Activated naive CD8-positive, alpha-beta T cell treated with anti-CD3 and anti-CD28 coated beads, Interleukin-2, amount 50 U/mL, for 24 hours (primary cell): Measurements from ENCODE around the gene SRPX2.

ENCODE experiments used
- ATAC-seq: fragments of 150-1000 bp; cut with Tn5 transposase; one replicate; pipeline ENCODE4 v1.10.0; 2021
- DNase-seq: peaks from one replicate; pipeline ENCODE4 v3.0.0; 2021
- H3K27ac Mint-ChIP-seq: one replicate; pipeline ENCODE4 v1.8.0; 2021; ENCODE audit warnings: mild to moderate bottlenecking, mixed read lengths
- H3K27me3 Mint-ChIP-seq: one replicate; pipeline ENCODE4 v1.8.0; 2021; ENCODE audit warnings: mixed read lengths
- H3K36me3 Mint-ChIP-seq: one replicate; pipeline ENCODE4 v1.8.0; 2021; ENCODE audit warnings: low read depth, mixed read lengths
- H3K4me1 Mint-ChIP-seq: one replicate; pipeline ENCODE4 v1.8.0; 2021; ENCODE audit warnings: mixed read lengths
- H3K4me3 Mint-ChIP-seq: one replicate; pipeline ENCODE4 v1.8.0; 2021; ENCODE audit warnings: mild to moderate bottlenecking, moderate library complexity, mixed read lengths
- H3K9me3 Mint-ChIP-seq: one replicate; pipeline ENCODE4 v1.8.0; 2021; ENCODE audit warnings: mixed read lengths

The SRPX2 gene

DNA sequence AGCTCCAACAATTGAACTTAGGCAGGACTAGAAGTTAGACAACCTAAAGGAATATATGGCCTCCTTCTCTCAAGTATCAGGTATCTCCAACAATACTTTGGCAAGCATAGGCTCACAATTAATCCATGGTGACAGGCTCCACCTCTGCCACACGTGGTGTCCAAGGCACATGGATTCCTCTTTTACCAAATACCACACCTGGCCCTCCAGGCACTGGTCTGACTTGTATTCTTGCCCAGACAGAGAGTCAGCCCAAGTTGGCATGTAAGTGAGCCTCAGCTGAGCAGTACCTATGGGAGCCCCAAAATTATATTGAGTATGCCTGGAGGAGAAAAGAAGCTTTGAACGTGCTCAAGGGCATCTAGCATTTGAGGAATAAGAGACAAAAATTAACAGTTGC is 19.6 kb downstream of the SRPX2 start:
- Mint-ChIP-seq H3K4me3 (no peak overlapping the region), H3K9me3 (no peaks in the 10 kb centered on the region), H3K36me3 (no peaks in the 10 kb centered on the region), H3K27me3 (peaks cover 2% of the 10 kb centered on the region), H3K27ac (no peak overlapping the region), H3K4me1 (no peaks in the 10 kb centered on the region)
- ATAC-seq, result no peak
- no peak for DNase-seq

DNA sequence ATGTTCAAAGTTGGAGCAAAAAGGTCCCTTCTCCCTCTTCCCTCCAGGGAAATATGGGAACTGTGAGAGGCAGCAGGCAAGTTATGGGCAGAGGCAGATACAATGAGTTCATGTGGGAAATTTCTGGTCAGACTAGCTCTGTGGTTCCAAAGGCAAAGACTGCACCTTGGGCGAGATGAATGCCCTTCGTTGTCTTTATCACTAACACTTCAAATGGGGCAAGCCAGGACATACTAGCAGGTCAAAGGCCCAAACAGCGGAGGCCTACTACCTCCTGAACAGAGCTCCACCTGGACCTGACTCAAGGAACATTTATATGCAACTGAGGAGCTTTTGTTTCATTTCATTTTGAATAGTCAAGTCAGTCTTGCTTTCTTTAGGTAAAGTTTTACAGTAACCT is 29.0 kb downstream of the SRPX2 start:
- ATAC-seq (no peak), DNase-seq (no peak)
- H3K27ac Mint-ChIP-seq, result no peak overlapping the region
- H3K27me3 Mint-ChIP-seq, result no peaks in the 10 kb centered on the region
- no peaks in the 10 kb centered on the region for H3K9me3 Mint-ChIP-seq
- H3K4me1 Mint-ChIP-seq, result peaks cover 5% of the 10 kb centered on the region
- H3K4me3 Mint-ChIP-seq, result no peak overlapping the region
- no peaks in the 10 kb centered on the region for H3K36me3 Mint-ChIP-seq

DNA sequence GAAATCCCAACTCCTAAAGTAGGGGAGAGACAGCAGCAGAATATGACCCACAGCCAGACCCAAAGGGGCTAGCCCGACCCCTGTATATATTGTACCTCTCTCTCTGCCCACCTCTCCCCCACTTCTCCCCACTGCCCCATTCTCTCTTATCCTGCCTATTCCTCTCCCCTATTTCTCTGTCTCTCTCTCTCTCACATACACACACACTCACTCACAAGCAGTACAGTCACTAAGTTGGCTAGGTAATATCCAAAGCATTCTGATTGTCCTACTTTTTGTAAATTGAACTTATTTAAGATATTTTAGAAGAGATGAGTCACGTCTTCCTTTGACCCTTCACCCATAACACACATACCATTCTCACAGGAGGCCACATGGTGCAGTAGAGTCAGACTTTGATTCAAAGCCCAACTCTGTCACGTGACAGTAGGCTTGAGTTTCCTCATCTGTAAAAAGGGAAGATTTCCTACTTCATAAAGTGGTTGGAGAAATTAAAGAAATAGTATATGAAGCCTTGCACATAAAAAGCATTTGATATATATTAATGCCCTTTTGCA is 29.5 kb downstream of the SRPX2 start:
- DNase-seq (no peak), ATAC-seq (no peak)
- no peaks in the 10 kb centered on the region for H3K27me3 Mint-ChIP-seq
- peaks cover 6% of the 10 kb centered on the region for H3K4me1 Mint-ChIP-seq
- no peak overlapping the region for H3K4me3 Mint-ChIP-seq
- H3K9me3 Mint-ChIP-seq, result no peaks in the 10 kb centered on the region
- H3K36me3 Mint-ChIP-seq, result no peaks in the 10 kb centered on the region
- H3K27ac Mint-ChIP-seq, result no peak overlapping the region

DNA sequence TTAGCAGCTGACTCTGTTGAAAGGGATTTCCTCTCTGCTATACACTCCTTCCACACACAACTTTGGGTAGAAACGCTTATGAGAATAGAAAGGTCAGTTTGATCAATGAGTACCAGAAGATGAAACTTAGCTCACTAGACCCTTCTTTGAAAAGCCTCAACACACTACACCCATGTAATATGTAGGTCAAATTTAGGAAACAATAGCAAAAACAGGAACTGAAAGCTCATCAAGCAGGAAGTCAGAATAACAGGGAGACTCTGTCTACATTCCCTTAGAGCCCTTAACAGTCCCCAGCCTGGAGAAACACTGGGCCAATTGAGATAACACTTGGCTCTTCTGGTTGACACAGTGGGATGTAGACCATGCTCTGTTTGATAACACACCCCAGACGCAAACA is 30.7 kb downstream of the SRPX2 start:
- ATAC-seq, result no peak
- Mint-ChIP-seq H3K27ac (no peak overlapping the region), H3K4me3 (no peak overlapping the region), H3K9me3 (no peaks in the 10 kb centered on the region), H3K27me3 (peaks cover 1% of the 10 kb centered on the region), H3K36me3 (no peaks in the 10 kb centered on the region), H3K4me1 (peaks cover 6% of the 10 kb centered on the region)
- DNase-seq, result no peak

DNA sequence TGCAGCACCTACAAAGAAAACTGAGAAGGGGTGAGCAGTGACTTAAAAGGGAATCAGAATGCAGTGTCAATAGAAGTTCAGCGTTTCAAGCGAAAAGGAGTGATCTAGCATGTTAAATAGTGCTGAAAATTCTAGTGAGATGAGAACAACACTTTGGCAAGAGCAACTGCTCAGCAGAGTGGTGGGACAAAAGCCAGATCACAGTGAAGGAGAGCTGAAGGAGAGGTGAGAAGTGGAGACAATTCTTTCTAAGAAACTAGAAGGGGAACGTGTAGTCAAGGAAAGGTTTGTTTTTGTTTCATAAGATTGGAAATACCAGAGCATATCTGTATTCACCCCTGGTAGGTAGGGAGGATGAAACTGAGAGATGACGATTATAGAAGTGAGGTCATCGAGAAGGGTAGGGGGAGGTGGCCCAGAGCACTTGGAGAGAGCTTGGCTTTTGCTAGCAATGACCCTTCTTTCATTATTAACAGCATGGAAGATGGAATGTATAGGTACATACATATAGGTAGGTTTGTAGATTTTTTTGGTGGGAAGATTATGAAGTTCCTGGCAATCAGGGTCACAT is 33.7 kb downstream of the SRPX2 start:
- H3K36me3 Mint-ChIP-seq, result no peaks in the 10 kb centered on the region
- H3K27ac Mint-ChIP-seq, result no peak overlapping the region
- no peak for ATAC-seq
- peaks cover 6% of the 10 kb centered on the region for H3K4me1 Mint-ChIP-seq
- peaks cover 4% of the 10 kb centered on the region for H3K27me3 Mint-ChIP-seq
- no peak overlapping the region for H3K4me3 Mint-ChIP-seq
- no peak for DNase-seq
- no peaks in the 10 kb centered on the region for H3K9me3 Mint-ChIP-seq

DNA sequence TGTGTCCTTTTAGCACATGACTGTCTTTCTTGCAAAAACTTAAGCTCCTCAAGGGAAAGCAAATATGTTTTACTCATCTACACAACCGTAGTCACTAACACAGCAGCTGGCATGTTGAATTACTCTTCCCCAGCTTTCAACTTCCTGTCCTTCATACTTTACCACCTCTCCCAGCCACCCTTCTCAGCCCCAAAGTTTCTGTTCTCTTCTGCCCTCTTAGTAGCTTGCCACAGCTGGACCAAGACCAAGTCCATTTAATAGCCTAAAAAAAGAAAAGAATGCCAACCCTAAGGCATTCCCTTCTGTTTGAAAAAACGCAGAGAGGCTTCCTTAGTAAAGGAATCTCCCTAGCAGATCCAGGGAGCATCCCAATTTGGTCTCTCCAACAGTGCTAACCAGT is 36.8 kb downstream of the SRPX2 start:
- Mint-ChIP-seq H3K27ac (no peak overlapping the region), H3K9me3 (no peaks in the 10 kb centered on the region)

DNA sequence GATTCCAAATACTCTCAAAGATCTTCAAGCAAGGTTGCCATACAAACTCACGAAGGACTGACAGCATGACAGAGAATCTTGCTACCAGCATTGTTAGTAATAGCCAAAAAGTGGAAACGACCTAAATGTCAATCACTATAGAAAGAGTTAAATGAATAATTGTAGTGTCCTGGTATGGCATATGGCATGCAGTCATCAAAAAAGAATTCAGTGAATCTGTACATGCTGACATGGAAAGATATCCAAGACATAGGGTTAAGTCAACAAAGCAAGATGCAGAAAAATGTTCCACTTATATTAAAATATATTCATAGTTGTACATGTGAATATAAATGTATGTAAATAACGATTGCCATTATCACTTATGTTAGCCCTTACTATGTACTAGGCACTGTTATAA is 37.6 kb downstream of the SRPX2 start:
- H3K4me1 Mint-ChIP-seq, result peaks cover 9% of the 10 kb centered on the region
- H3K27me3 Mint-ChIP-seq, result peaks cover 4% of the 10 kb centered on the region
- no peak for DNase-seq
- H3K36me3 Mint-ChIP-seq, result no peaks in the 10 kb centered on the region
- no peak overlapping the region for H3K27ac Mint-ChIP-seq
- ATAC-seq, result no peak
- H3K4me3 Mint-ChIP-seq, result no peak overlapping the region
- no peaks in the 10 kb centered on the region for H3K9me3 Mint-ChIP-seq

More for the DNA sequence above, 36.8 kb downstream of the SRPX2 start:
- H3K4me3 Mint-ChIP-seq, result no peak overlapping the region
- DNase-seq, result no peak
- no peaks in the 10 kb centered on the region for H3K36me3 Mint-ChIP-seq
- peaks cover 4% of the 10 kb centered on the region for H3K27me3 Mint-ChIP-seq
- peaks cover 3% of the 10 kb centered on the region for H3K4me1 Mint-ChIP-seq
- ATAC-seq, result no peak

DNA sequence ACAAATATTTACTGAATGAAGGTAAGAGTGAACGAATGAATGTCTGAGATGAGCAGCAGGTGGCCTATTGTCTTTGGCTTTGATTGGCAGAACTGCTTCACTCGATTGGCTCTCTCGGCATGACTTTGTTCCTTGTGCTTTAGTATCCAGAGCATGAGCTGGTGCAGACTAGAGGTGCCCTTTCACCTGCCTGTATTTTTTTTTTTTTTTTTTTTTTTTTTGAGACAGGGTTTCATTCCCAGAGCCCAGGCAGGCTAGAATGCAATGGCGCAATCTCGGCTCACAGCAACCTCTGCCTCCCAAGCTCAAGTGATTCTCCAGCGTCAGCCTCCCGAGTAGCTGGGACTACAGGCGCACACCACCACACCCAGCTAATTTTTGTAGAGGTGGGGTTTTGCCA is 38.9 kb downstream of the SRPX2 start:
- Mint-ChIP-seq H3K4me1 (peaks cover 23% of the 10 kb centered on the region), H3K4me3 (no peak overlapping the region), H3K27me3 (peaks cover 4% of the 10 kb centered on the region), H3K36me3 (no peaks in the 10 kb centered on the region), H3K27ac (no peak overlapping the region), H3K9me3 (no peaks in the 10 kb centered on the region)
- ATAC-seq (no peak), DNase-seq (no peak)

DNA sequence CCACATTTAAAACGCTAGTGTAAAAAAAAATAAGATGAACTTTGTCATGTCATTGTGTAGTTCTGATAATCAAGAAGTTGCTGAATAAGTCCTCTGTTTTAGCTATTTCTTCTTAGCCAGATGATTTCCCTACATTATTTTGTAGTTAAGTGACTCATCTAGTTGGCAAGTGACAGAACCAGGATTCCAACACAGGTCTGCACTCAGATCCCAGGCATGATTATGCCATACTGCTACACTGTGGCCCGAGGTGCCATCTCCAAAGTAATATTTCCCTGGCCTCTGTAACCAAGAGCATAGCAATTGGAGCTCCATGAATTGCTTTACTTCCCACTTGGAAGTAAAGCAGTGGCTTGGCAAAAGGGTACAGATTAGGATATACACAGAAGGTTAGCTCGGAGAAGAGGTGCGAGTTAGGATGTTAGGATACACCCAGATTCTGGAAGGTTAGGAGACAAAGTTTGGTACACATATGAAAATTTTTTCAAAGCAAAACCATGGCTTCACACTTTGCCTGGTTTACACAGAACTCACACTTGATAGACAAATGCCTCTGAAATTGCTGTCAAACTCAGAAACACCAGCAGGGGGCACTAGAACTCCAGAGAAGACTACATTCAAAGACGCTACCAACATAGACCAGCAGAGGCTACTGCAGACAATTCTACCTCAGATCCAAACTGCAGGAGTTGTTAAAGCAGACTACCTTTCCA is 41.4 kb downstream of the SRPX2 start:
- no peak overlapping the region for H3K4me3 Mint-ChIP-seq

DNA sequence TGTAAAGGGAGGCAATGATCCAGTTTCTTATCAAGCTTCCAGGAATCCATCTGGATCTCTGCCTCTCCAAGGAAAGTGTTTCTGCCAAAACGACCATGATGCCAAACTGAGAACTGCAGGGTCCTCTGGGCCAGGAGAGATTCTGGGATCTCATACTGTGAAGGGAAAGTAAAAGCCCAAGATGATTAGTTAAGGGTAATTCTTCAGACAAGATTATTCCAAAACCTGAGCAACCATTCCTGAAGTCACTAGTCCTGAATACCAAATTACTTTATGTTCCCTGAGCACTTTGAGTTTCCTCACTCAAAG is 42.0 kb downstream of the SRPX2 start:
- no peak for ATAC-seq
- Mint-ChIP-seq H3K36me3 (no peaks in the 10 kb centered on the region), H3K4me3 (no peak overlapping the region), H3K27ac (no peak overlapping the region), H3K27me3 (no peaks in the 10 kb centered on the region), H3K4me1 (peaks cover 24% of the 10 kb centered on the region), H3K9me3 (no peaks in the 10 kb centered on the region)
- DNase-seq, result no peak

More for the DNA sequence above, 41.4 kb downstream of the SRPX2 start:
- Mint-ChIP-seq H3K27ac (no peak overlapping the region), H3K9me3 (no peaks in the 10 kb centered on the region), H3K27me3 (no peaks in the 10 kb centered on the region), H3K4me1 (peaks cover 24% of the 10 kb centered on the region), H3K36me3 (no peaks in the 10 kb centered on the region)
- ATAC-seq, result peak; percentile 65
- DNase-seq, result peak; percentile 61

DNA sequence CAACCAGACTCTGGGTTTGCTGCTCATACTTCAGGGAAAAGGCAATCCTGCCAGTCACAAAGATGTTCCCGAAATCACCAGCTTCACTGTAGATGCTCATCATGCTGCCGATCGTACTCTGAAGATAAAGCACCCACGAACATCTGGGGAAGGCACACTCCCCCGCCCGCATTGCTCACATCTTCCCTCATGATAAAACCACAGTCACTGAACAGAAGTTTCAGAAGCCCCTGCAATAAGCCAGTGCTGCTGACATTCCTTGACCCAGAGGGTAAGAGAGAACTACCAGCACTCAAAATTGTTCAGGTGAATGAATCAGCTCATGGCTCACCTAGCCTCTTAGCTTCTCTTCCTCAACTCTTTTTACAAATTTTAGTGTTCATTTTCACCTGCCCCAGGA is 43.1 kb downstream of the SRPX2 start:
- DNase-seq (peak; percentile 25), ATAC-seq (peak; percentile 82)
- H3K36me3 Mint-ChIP-seq, result no peaks in the 10 kb centered on the region
- no peak overlapping the region for H3K4me3 Mint-ChIP-seq
- H3K4me1 Mint-ChIP-seq, result peaks cover 24% of the 10 kb centered on the region
- H3K27ac Mint-ChIP-seq, result no peak overlapping the region
- no peaks in the 10 kb centered on the region for H3K9me3 Mint-ChIP-seq
- H3K27me3 Mint-ChIP-seq, result no peaks in the 10 kb centered on the region

DNA sequence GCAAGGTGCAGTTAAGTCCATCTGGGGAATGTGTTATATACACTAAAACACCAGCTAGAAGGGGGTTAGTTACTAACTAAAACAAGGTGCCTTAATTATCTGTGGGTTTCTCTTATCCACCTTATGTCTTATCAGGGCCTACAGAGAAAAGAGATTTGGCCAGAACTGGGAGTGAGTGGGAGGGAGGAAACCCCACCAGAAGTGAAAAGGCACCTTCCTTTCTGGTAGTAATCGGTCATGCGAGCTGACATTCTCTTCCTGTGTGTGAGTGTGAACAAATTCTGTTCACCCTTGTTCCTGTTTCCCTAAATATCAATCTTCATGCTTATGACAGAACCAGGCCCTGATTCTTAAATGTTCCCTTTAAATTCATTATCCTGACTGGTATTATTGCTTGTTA is 43.5 kb downstream of the SRPX2 start:
- DNase-seq, result no peak
- ATAC-seq, result peak; percentile 56
- Mint-ChIP-seq H3K27ac (no peak overlapping the region), H3K9me3 (no peaks in the 10 kb centered on the region), H3K4me3 (no peak overlapping the region), H3K27me3 (no peaks in the 10 kb centered on the region), H3K4me1 (peaks cover 24% of the 10 kb centered on the region), H3K36me3 (no peaks in the 10 kb centered on the region)

DNA sequence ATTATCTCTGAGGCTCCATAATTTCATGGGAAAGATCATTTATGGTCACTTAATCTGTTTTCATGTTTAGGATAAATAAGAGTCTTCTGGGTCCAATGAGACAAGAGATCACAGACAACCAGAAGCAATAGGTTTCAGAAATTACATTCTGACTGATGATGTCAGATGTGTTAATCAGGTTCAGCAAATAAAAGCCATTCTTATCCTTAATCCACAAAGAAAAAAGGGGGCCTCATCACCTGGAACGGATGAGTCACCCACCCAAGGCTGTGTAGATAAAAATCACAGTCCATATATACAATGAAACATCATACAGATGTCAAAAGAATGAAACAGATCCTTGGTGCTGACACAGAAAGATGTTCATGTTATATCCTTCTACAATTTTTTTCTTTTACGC is 51.3 kb downstream of the SRPX2 start:
- Mint-ChIP-seq H3K36me3 (no peaks in the 10 kb centered on the region), H3K4me1 (peaks cover 16% of the 10 kb centered on the region), H3K27me3 (peaks cover 24% of the 10 kb centered on the region), H3K27ac (no peak overlapping the region), H3K4me3 (no peak overlapping the region), H3K9me3 (no peaks in the 10 kb centered on the region)
- no peak for DNase-seq
- peak; percentile 40 for ATAC-seq

DNA sequence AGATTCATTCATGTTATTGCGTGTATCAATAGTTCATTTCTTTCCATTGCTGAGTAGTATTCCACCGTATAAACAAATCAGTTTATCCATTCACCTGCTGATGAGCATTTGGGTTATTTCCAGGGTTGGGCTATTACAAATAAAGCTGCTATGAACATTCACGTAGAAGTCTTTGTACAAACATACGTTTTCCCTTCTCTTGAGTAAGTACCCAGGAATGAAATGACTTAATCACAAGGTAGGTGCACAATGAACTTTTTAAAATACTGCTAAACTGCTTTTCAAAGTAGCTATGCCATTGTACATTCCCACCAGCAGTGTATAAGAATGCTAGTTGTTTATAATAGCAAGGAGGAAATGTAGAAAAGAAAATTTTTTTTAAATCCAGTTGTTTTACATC is 52.0 kb downstream of the SRPX2 start:
- Mint-ChIP-seq H3K9me3 (no peaks in the 10 kb centered on the region), H3K27ac (no peak overlapping the region), H3K36me3 (no peaks in the 10 kb centered on the region), H3K4me3 (no peak overlapping the region), H3K4me1 (peaks cover 16% of the 10 kb centered on the region), H3K27me3 (peaks cover 24% of the 10 kb centered on the region)
- DNase-seq, result no peak
- no peak for ATAC-seq

DNA sequence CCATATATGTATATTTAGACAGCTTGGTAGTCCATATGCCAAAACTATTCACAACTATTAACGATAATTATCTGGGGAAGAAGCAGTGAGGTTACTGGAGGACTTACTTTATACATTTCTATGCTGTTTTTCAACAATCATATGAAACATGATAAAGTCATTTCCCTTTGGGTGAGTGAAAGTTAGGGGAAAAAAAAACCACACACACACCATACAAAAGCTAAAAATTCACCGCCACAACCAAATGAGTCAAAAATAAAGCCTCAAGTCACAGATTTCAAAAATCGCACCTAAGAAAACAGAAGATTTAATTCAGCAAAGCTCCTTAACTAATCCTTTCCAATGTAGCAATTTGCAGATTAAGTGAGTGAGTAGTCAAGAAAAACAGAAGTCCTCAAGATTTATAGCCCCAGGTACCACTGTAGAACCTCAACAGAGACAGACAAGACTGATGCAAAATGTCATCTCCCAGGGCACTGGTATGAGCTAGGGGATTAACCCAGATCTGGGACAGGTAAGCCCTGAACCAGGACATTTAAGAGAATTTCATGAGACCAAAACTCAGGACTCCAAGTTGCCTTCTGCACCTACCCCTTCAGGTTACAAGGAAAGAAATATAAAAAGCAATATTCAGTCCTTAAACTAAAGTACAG is 52.8 kb downstream of the SRPX2 start:
- Mint-ChIP-seq H3K9me3 (no peaks in the 10 kb centered on the region), H3K4me1 (peaks cover 16% of the 10 kb centered on the region), H3K27me3 (peaks cover 24% of the 10 kb centered on the region), H3K27ac (peak overlapping the region; percentile 32), H3K36me3 (no peaks in the 10 kb centered on the region), H3K4me3 (no peak overlapping the region)
- no peak for ATAC-seq
- no peak for DNase-seq
